Measurements from ENCODE around the gene STK32B. TPM values are rescaled to one million over a fixed set of nuclear protein-coding genes. Genes with fewer than 3 reads are reported as not detected.

Gene STK32B
- total and polyA plus RNA-seq, 2 of the 8 experiments (the other 6 are each of a cell fraction or from before 2014, with no cell fraction given), result 2.3 to 2.5 TPM

DNA sequence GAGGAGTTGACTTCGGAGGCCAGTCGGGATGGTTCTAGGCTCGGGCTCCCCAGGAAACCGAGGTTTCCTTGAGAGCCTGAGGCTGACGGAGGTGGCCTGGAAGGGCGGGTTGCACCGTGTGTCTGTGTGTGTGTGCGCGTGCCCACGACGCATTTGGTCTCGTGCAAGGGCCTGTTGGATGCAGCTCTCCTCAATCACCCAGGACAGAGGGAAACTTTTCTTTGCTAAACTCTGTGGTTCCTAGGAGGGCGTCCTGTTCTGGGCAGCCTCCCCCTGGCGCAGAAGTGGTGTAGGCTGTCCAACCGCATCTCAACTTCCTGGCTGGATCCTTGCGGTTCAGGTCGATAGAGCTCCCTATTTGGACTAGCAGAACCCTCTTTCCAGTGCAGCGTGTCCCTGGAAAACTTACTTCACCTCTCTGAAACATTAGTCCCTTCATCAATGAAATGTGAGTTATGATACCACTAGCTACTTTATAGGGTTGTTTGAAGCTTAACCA is 973 bp downstream of the STK32B start (continued):
- TF ChIP-seq HDAC2 (IDR thresholded peaks at IDR 0.05; ENCODE audit: borderline replicate concordance in 1 of 2, low read depth in 2 of 2, low read length in 2 of 2), result no peak
- no peak for TF ChIP-seq PHF8 (conservative IDR thresholded peaks at IDR 0.05; ENCODE audit: low read depth, low read length)
- TF ChIP-seq TBP (IDR thresholded peaks at IDR 0.05; ENCODE audit: low read depth, low read length), result no peak
- TF ChIP-seq CBX5 (IDR thresholded peaks at IDR 0.05; ENCODE audit: low read depth, low read length), result no peak
- TF ChIP-seq SIN3A (conservative IDR thresholded peaks at IDR 0.05 in 1 of 2, IDR thresholded peaks at IDR 0.05 in 1 of 2; ENCODE audit: low read depth in 1 of 2, low read length in 2 of 2), result no peak
- peak; percentile 66 for TF ChIP-seq EZH2 (IDR thresholded peaks at IDR 0.05; ENCODE audit: low read depth, low read length, severe bottlenecking)
- peak; percentile 66 for TF ChIP-seq MAX (IDR thresholded peaks at IDR 0.05)
- no peak for TF ChIP-seq KDM1A (IDR thresholded peaks at IDR 0.05; ENCODE audit: borderline replicate concordance, low read length)
- peak; percentile 56; the same call in 1 of the 2 replicates for TF ChIP-seq SUZ12 (IDR thresholded peaks at IDR 0.05; ENCODE audit: low read length)
- no peak for TF ChIP-seq SRF (IDR thresholded peaks at IDR 0.05; ENCODE audit: low read depth, low read length)
- no peak for TF ChIP-seq RNF2 (IDR thresholded peaks at IDR 0.05; ENCODE audit: borderline replicate concordance, low read depth, low read length, missing control alignments, poor library complexity, severe bottlenecking)
- peak; percentile 47 for TF ChIP-seq KDM4A (IDR thresholded peaks at IDR 0.05; ENCODE audit: low read depth, low read length, severe bottlenecking)
- TF ChIP-seq GTF2F1 (IDR thresholded peaks at IDR 0.05; ENCODE audit: borderline replicate concordance, low read depth, low read length), result no peak
- TF ChIP-seq RFX5 (IDR thresholded peaks at IDR 0.05; ENCODE audit: borderline replicate concordance, low read depth, low read length), result no peak
- no peak for TF ChIP-seq HDAC6 (IDR thresholded peaks at IDR 0.05; ENCODE audit: low read depth, low read length)
- TF ChIP-seq ATF2 (IDR thresholded peaks at IDR 0.05; ENCODE audit: low read length), result no peak
- TF ChIP-seq TEAD4 (IDR thresholded peaks at IDR 0.05; ENCODE audit: low read depth, low read length), result no peak
- TF ChIP-seq SIRT6 (IDR thresholded peaks at IDR 0.05; ENCODE audit: low read length), result no peak
- TF ChIP-seq ZNF274 (IDR thresholded peaks at IDR 0.05; ENCODE audit: borderline replicate concordance, extremely low read depth, low read length), result no peak
- no peak for TF ChIP-seq SIX5 (IDR thresholded peaks at IDR 0.05; ENCODE audit: low read depth, low read length)

Measured in H1 (cell line).